ENCODE results near the gene CASKIN2.

DNA sequence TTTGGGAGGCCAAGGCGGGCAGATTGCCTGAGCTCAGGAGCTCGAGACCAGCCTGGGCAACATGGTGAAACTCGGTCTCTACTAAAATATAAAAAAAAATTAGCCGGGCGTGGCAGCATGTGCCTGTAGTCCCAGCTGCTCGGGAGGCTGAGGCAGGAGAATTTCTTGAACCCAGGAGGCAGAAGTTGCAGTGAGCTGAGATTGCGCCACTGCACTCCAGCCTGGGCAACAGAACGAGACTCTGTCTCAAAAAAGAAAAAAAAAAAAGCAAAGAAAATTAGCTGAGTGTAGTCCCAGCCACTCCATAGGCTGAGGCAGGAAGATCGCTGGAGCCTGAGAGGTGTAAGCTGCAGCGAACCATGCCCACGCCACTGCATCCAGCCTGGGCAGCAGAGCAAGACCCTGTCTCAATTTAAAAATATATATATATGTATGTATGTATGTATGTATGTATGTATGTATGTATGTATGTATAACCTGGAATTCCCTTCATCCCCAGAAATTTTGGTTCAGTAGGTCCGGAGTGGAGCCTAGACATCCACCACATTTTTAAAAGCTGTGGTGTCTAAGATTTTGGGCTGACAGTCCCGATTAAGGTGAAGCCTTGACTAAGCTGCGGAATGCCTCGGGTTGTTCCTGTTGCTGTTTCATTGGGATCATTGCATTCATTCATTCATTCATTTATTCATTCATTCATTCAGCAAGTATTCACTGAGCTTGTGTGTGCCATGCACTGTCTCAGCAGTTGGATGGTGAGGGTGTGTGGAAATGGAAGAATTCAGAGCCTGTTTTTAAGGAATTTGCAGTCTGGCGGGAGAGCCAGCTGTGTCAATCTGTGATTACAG, 33.0 kb downstream of the CASKIN2 start:
- TF ChIP-seq, protein P1, sequence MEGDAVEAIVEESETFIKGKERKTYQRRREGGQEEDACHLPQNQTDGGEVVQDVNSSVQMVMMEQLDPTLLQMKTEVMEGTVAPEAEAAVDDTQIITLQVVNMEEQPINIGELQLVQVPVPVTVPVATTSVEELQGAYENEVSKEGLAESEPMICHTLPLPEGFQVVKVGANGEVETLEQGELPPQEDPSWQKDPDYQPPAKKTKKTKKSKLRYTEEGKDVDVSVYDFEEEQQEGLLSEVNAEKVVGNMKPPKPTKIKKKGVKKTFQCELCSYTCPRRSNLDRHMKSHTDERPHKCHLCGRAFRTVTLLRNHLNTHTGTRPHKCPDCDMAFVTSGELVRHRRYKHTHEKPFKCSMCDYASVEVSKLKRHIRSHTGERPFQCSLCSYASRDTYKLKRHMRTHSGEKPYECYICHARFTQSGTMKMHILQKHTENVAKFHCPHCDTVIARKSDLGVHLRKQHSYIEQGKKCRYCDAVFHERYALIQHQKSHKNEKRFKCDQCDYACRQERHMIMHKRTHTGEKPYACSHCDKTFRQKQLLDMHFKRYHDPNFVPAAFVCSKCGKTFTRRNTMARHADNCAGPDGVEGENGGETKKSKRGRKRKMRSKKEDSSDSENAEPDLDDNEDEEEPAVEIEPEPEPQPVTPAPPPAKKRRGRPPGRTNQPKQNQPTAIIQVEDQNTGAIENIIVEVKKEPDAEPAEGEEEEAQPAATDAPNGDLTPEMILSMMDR (conservative IDR thresholded peaks at IDR 0.05) = no peak
- TF ChIP-seq EZH2 (IDR thresholded peaks at IDR 0.05; ENCODE audit: low read depth) = no peak
